Panc1 (cell line): ENCODE measurements around the gene ASTN2. TPM values are rescaled to one million over a fixed set of nuclear protein-coding genes. Genes with fewer than 3 reads are reported as not detected.

Source experiments
- ATAC-seq: fragments of 200-7000 bp; cut with Tn5 transposase; 2 replicates; pipeline ENCODE4 v1.9.1; 2020; ENCODE audit warnings: mild to moderate bottlenecking, moderate library complexity
- BruUV-seq: library from RNA; stranded (reverse); fragments of 400-500 nt; replicated peaks from 2 replicates; lab custom pipeline; 2021; lab: Mats Ljungman, UMichigan
- CTCF ChIA-PET: fragments of 300-600 bp; sonication (Branson Sonifier 250); formaldehyde crosslinking; loops from one replicate; lab custom pipeline; 2022; ENCODE audit warnings: antibody characterized with exemption; lab: Charles Lee
- POLR2A ChIA-PET: fragments of 300-600 bp; sonication (Branson Sonifier 250); formaldehyde crosslinking; loops from one replicate; lab custom pipeline; 2022; ENCODE audit warnings: antibody characterized with exemption; lab: Charles Lee
- DNase-seq: peaks from one replicate; pipeline ENCODE4 v3.0.0-alpha.2; 2010; ENCODE audit warnings: low read depth, low spot score
- H3K27ac ChIP-seq: 2 replicates; pipeline ENCODE4 v1.5.1; 2011; ENCODE audit warnings: mild to moderate bottlenecking, low read length, inconsistent platforms
- H3K27me3 ChIP-seq: fragments of 200-500 bp; sonication (Bioruptor generic); 2 replicates; pipeline ENCODE4 v1.6.0; 2014; ENCODE audit warnings: low read length, inconsistent platforms; ENCODE audit not compliant: control insufficient read depth, insufficient read depth
- H3K36me3 ChIP-seq: fragments of 200-500 bp; sonication (Bioruptor generic); 2 replicates; pipeline ENCODE4 v1.5.1; 2014; ENCODE audit warnings: inconsistent platforms, mild to moderate bottlenecking, low read length, moderate library complexity; ENCODE audit not compliant: control insufficient read depth, insufficient read depth
- H3K4me1 ChIP-seq: 2 replicates; pipeline ENCODE4 v1.5.1; 2011; ENCODE audit warnings: inconsistent platforms, mild to moderate bottlenecking, low read length, moderate library complexity; ENCODE audit not compliant: control insufficient read depth, insufficient read depth
- H3K4me3 ChIP-seq, 2 experiments: 2 replicates each; pipeline ENCODE4 v1.5.1; 2011 to 2012; ENCODE audit warnings: low read depth in 2 of 2, low read length in 2 of 2, mild to moderate bottlenecking in 2 of 2, inconsistent platforms in 1 of 2, moderate library complexity in 1 of 2
- H3K9me3 ChIP-seq: fragments of 200-500 bp; sonication (Bioruptor generic); 2 replicates; pipeline ENCODE4 v1.5.1; 2014; ENCODE audit warnings: low read depth, mild to moderate bottlenecking, inconsistent platforms, low read length, moderate library complexity; ENCODE audit not compliant: control insufficient read depth, insufficient read depth
- CTCF ChIP-seq: fragments of 450-650 bp; IDR thresholded peaks from 2 replicates; pipeline ENCODE4 v1.5.1; 2017; ENCODE audit warnings: mild to moderate bottlenecking
- POLR2AphosphoS5 ChIP-seq: IDR thresholded peaks from 2 replicates; pipeline ENCODE4 v1.6.1; 2012; ENCODE audit warnings: mild to moderate bottlenecking, low read depth, low read length, moderate library complexity
- SIN3A ChIP-seq: IDR thresholded peaks from 2 replicates; pipeline ENCODE4 v1.6.1; 2012; ENCODE audit warnings: low read depth, mild to moderate bottlenecking, low read length, moderate library complexity, borderline replicate concordance; ENCODE audit not compliant: insufficient read depth
- TCF7L2 ChIP-seq: IDR thresholded peaks from 2 replicates; pipeline ENCODE4 v1.6.1; 2011; ENCODE audit warnings: mild to moderate bottlenecking, low read depth, low read length, inconsistent platforms
- in situ Hi-C: cut with HindIII; loops from 2 replicates; pipeline ENCODE4 v1.10.0; 2016; ENCODE audit warnings: low sequenced_read_pairs, low pct_unique_long_range_greater_than_20kb
- intact Hi-C: fragments of 100-400 bp; cut with micrococcal nuclease; formaldehyde crosslinking; loops from one replicate; pipeline ENCODE4 v1.10.0; 2022; ENCODE audit not compliant: unreplicated experiment
- total RNA-seq: library from RNA; stranded (reverse); gene quantifications from one replicate; pipeline ENCODE4 v1.2.1, GENCODE V29; 2021; ENCODE audit not compliant: unreplicated experiment
- TF ChIP-seq, protein P1 (sequence below), 2 experiments: IDR thresholded peaks; 2 replicates each; pipeline ENCODE4 v1.6.1; 2011 to 2012; ENCODE audit warnings: low read depth in 2 of 2, control low read depth in 1 of 2, low read length in 1 of 2, mild to moderate bottlenecking in 1 of 2, moderate library complexity in 1 of 2; ENCODE audit not compliant: insufficient read depth in 1 of 2

Gene ASTN2
- total RNA-seq, 1 experiment from 2014 or later, result 3.9 TPM

GRCh38 chr9:117091529-117091928 is 323.3 kb downstream of the ASTN2 start:
- H3K9me3 ChIP-seq, result no peaks in the 10 kb centered on the region
- intact Hi-C loops (no loop called here), in situ Hi-C loops (no loop called here)
- no peak for ATAC-seq
- TF ChIP-seq CTCF (no peak), TCF7L2 (no peak), SIN3A (no peak)
- ChIA-PET POLR2A (no interaction called here), CTCF (no interaction called here)
- H3K27me3 ChIP-seq, result no peaks in the 10 kb centered on the region
- H3K4me3 ChIP-seq, result no peak overlapping the region
- no peak for DNase-seq
- no peak overlapping the region for H3K27ac ChIP-seq
- no peaks in the 10 kb centered on the region for H3K36me3 ChIP-seq
- no peaks in the 10 kb centered on the region for H3K4me1 ChIP-seq
- BruUV-seq, result no TSS peak

- ATAC-seq, result no peak
- no peak overlapping the region for H3K27ac ChIP-seq
Observed at GRCh38 chr9:117088786-117089185, 326.1 kb downstream of the ASTN2 start.

More at GRCh38 chr9:117088786-117089185, 326.1 kb downstream of the ASTN2 start:
- in situ Hi-C loops, result no loop called here
- H3K36me3 ChIP-seq, result no peaks in the 10 kb centered on the region
- intact Hi-C loops, result no loop called here
- no peaks in the 10 kb centered on the region for H3K4me1 ChIP-seq
- H3K27me3 ChIP-seq, result no peaks in the 10 kb centered on the region
- POLR2A ChIA-PET, result no interaction called here
- no peak overlapping the region for H3K4me3 ChIP-seq
- BruUV-seq, result no TSS peak
- no peak for DNase-seq
- TF ChIP-seq CTCF (no peak), SIN3A (no peak), TCF7L2 (no peak), POLR2AphosphoS5 (no peak)
- TF ChIP-seq, protein P1, sequence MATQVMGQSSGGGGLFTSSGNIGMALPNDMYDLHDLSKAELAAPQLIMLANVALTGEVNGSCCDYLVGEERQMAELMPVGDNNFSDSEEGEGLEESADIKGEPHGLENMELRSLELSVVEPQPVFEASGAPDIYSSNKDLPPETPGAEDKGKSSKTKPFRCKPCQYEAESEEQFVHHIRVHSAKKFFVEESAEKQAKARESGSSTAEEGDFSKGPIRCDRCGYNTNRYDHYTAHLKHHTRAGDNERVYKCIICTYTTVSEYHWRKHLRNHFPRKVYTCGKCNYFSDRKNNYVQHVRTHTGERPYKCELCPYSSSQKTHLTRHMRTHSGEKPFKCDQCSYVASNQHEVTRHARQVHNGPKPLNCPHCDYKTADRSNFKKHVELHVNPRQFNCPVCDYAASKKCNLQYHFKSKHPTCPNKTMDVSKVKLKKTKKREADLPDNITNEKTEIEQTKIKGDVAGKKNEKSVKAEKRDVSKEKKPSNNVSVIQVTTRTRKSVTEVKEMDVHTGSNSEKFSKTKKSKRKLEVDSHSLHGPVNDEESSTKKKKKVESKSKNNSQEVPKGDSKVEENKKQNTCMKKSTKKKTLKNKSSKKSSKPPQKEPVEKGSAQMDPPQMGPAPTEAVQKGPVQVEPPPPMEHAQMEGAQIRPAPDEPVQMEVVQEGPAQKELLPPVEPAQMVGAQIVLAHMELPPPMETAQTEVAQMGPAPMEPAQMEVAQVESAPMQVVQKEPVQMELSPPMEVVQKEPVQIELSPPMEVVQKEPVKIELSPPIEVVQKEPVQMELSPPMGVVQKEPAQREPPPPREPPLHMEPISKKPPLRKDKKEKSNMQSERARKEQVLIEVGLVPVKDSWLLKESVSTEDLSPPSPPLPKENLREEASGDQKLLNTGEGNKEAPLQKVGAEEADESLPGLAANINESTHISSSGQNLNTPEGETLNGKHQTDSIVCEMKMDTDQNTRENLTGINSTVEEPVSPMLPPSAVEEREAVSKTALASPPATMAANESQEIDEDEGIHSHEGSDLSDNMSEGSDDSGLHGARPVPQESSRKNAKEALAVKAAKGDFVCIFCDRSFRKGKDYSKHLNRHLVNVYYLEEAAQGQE (IDR thresholded peaks at IDR 0.05; ENCODE audit: insufficient read depth in 1 of 2, low read depth in 2 of 2, low read length in 1 of 2), result no peak
- H3K9me3 ChIP-seq, result no peaks in the 10 kb centered on the region
- CTCF ChIA-PET, result no interaction called here
